GM19324 (cell line): ENCODE measurements around the gene NEU2.

Source experiments
- ATAC-seq: cut with Tn5 transposase; IDR thresholded peaks from one replicate; pipeline ENCODE4 v1.9.1; 2021; ENCODE audit warnings: mild to moderate bottlenecking, moderate library complexity; ENCODE audit not compliant: unreplicated experiment, low FRiP score

The NEU2 gene

GRCh38 chr2:233032551-233033320 lies at the start of gene NEU2:
Gene NEU2 (plus strand): TSS chr2:233032672. CDS start chr2:233032672, 0 bp downstream.
- ATAC-seq: no peak

- ATAC-seq: no peak
Measured at GRCh38 chr2:232982926-232983668, 49.4 kb upstream of the NEU2 start.

GRCh38 chr2:232983669-232984140 lies 48.8 kb upstream of the NEU2 start:
- ATAC-seq: no peak

GRCh38 chr2:232984451-232985207 lies 47.8 kb upstream of the NEU2 start:
- no peak for ATAC-seq

- ATAC-seq: no peak
Measured at GRCh38 chr2:232986155-232986554, 46.3 kb upstream of the NEU2 start.

- ATAC-seq: no peak
Measured at GRCh38 chr2:232993231-232993821, 39.1 kb upstream of the NEU2 start.

GRCh38 chr2:232994446-232994845 lies 38.0 kb upstream of the NEU2 start:
- ATAC-seq: no peak

GRCh38 chr2:232997749-232998665 lies 34.5 kb upstream of the NEU2 start:
- no peak for ATAC-seq

- no peak for ATAC-seq
Measured at GRCh38 chr2:232998666-232998985, 33.8 kb upstream of the NEU2 start.

- ATAC-seq: no peak
Measured at GRCh38 chr2:232999354-232999753, 33.1 kb upstream of the NEU2 start.

GRCh38 chr2:233000886-233001750 lies 31.4 kb upstream of the NEU2 start:
- no peak for ATAC-seq

GRCh38 chr2:233002829-233003657 lies 29.4 kb upstream of the NEU2 start:
- ATAC-seq: no peak

- ATAC-seq: no peak
Measured at GRCh38 chr2:233003658-233004555, 28.6 kb upstream of the NEU2 start.

- no peak for ATAC-seq
Measured at GRCh38 chr2:233005096-233005495, 27.4 kb upstream of the NEU2 start.

- ATAC-seq: no peak
Measured at GRCh38 chr2:233006648-233007047, 25.8 kb upstream of the NEU2 start.

- no peak for ATAC-seq
Measured at GRCh38 chr2:233007270-233007669, 25.2 kb upstream of the NEU2 start.

- ATAC-seq: no peak
Measured at GRCh38 chr2:233007739-233008138, 24.7 kb upstream of the NEU2 start.
